SH-SY5Y (cell line): ENCODE data around the gene PEA15.

Experiments used
- GATA2 ChIP-seq: IDR thresholded peaks from 2 replicates; pipeline ENCODE4 v1.6.1; 2011; ENCODE audit warnings: mild to moderate bottlenecking, low read depth, low read length
- GATA3 ChIP-seq: IDR thresholded peaks from 2 replicates; pipeline ENCODE4 v1.6.1; 2011; ENCODE audit warnings: low read depth, mild to moderate bottlenecking, low read length, moderate library complexity

Gene PEA15

GRCh38 chr1:160257411-160258015 lies 52.3 kb downstream of the PEA15 start:
- TF ChIP-seq GATA3, result no peak
- no peak for TF ChIP-seq GATA2

GRCh38 chr1:160258177-160258798 lies 53.1 kb downstream of the PEA15 start:
- TF ChIP-seq GATA2 (no peak), GATA3 (no peak)

- TF ChIP-seq GATA2 (no peak), GATA3 (no peak)
Measured at GRCh38 chr1:160260406-160261382, 55.5 kb downstream of the PEA15 start.

GRCh38 chr1:160261556-160261892 lies 56.3 kb downstream of the PEA15 start:
- no peak for TF ChIP-seq GATA2
- TF ChIP-seq GATA3, result no peak

GRCh38 chr1:160261893-160262794 lies 57.0 kb downstream of the PEA15 start, which contains the start of gene DCAF8:
DCAF8 (minus strand) TSS chr1:160262549; CDS start chr1:160244008, 18,541 bp downstream.
- TF ChIP-seq GATA2, result no peak
- TF ChIP-seq GATA3, result no peak

GRCh38 chr1:160264795-160265307 lies 59.7 kb downstream of the PEA15 start:
- TF ChIP-seq GATA3 (no peak), GATA2 (no peak)
